Measurements from ENCODE around the gene GPR107.

GPR107 gene

GRCh38 chr9:130039528-130040147 lies 14.1 kb upstream of the GPR107 start:
- no peak for TF ChIP-seq CTCF (IDR thresholded peaks at IDR 0.05)

- no peak for TF ChIP-seq CTCF (IDR thresholded peaks at IDR 0.05)
Observed at GRCh38 chr9:130040984-130041647, 12.6 kb upstream of the GPR107 start.

- TF ChIP-seq CTCF (IDR thresholded peaks at IDR 0.05) = no peak
Observed at GRCh38 chr9:130041648-130042405, 11.9 kb upstream of the GPR107 start.

- no peak for TF ChIP-seq CTCF (IDR thresholded peaks at IDR 0.05)
Observed at GRCh38 chr9:130042406-130042884, 11.3 kb upstream of the GPR107 start.

GRCh38 chr9:130042885-130043653 lies 10.6 kb upstream of the GPR107 start, which contains the start of gene FNBP1:
FNBP1 (minus strand) TSS chr9:130043189; CDS start chr9:130042975, 214 bp downstream.
- TF ChIP-seq CTCF (IDR thresholded peaks at IDR 0.05) = no peak

GRCh38 chr9:130043654-130044623 lies 9.8 kb upstream of the GPR107 start:
- no peak for TF ChIP-seq CTCF (IDR thresholded peaks at IDR 0.05)

Measured in LNCAP (cell line).